ENCODE data around the gene THAP10. TPM values are rescaled to one million over a fixed set of nuclear protein-coding genes. Genes with fewer than 3 reads are reported as not detected.

Gene THAP10
- polyA plus RNA-seq, 3 donors = 0.12 to 0.30 (median 0.15) TPM

DNA sequence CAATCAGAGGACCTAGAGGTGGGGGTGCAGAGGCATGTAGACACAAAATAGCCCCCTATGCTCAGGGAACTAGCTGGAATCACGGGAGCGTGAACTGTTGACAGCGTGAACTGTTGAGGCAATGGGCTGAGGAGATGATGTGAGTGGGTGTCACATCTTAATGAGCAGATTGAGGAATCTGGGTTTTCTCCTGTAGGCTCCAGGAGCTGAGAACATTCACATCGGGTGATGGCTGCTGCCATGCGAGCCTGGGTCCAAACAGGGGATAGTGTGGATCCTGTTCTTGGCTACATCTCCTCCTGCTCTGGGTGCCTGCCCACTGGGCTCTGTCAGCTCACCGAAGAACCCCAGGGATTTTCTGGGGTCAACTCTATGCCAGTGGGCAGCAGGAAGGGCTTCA is 40.3 kb downstream of the THAP10 start:
- Histone ChIP-seq H3K4me2 (replicated peaks; ENCODE audit: extremely low read depth, low read length, poor library complexity, severe bottlenecking) (no peak overlapping the region), H3K27ac (ENCODE audit: low read depth in 1 of 2, low read length in 2 of 2) (no peak overlapping the region), H3K27me3 (ENCODE audit: control insufficient read depth in 2 of 2, insufficient read depth in 2 of 2, low read length in 2 of 2) (peaks cover 58 to 69% of the 10 kb centered on the region in 2 donors), H3K4me1 (ENCODE audit: control insufficient read depth in 1 of 2, insufficient read depth in 2 of 2, low read length in 2 of 2) (peaks cover 5 to 7% of the 10 kb centered on the region in 2 donors), H2AFZ (ENCODE audit: insufficient read depth, low read depth, low read length, poor library complexity, severe bottlenecking) (no peak overlapping the region), H4K20me1 (ENCODE audit: insufficient read depth, low read length) (no peaks in the 10 kb centered on the region), H3K9me3 (replicated peaks in 1 of 2; ENCODE audit: control insufficient read depth in 1 of 2, insufficient read depth in 1 of 2, low read length in 2 of 2) (peaks cover 0 to 11% of the 10 kb centered on the region in 2 donors), H3K4me3 (replicated peaks in 1 of 3; ENCODE audit: low read depth in 2 of 3, low read length in 3 of 3) (no peak overlapping the region), H3K9ac (ENCODE audit: insufficient read depth, low read length, poor library complexity, severe bottlenecking) (no peak overlapping the region), H3K36me3 (replicated peaks in 1 of 2; ENCODE audit: control insufficient read depth in 1 of 2, insufficient read depth in 2 of 2, low read length in 2 of 2) (no peaks in the 10 kb centered on the region), H3K79me2 (ENCODE audit: insufficient read depth, low read length) (no peaks in the 10 kb centered on the region)
- DNase-seq = no peak
- Mint-ChIP-seq H3K27me3 (ENCODE audit: low read depth in 3 of 3) (peaks cover 48 to 75% (median 67%) of the 10 kb centered on the region in 3 donors), H3K27ac (no peak overlapping the region), H3K9me3 (peaks cover 0 to 10% (median 2%) of the 10 kb centered on the region in 7 donors), H3K4me3 (peak overlapping the region in 1 of 2 donors; percentile 71), H3K36me3 (peaks cover 4 to 6% of the 10 kb centered on the region in 2 donors), H3K4me1 (peaks cover 4% of the 10 kb centered on the region)
- WGBS (ENCODE audit: insufficient coverage) = 93% methylated on average over 6 of the region's 6 CpGs
- TF ChIP-seq, protein P1, sequence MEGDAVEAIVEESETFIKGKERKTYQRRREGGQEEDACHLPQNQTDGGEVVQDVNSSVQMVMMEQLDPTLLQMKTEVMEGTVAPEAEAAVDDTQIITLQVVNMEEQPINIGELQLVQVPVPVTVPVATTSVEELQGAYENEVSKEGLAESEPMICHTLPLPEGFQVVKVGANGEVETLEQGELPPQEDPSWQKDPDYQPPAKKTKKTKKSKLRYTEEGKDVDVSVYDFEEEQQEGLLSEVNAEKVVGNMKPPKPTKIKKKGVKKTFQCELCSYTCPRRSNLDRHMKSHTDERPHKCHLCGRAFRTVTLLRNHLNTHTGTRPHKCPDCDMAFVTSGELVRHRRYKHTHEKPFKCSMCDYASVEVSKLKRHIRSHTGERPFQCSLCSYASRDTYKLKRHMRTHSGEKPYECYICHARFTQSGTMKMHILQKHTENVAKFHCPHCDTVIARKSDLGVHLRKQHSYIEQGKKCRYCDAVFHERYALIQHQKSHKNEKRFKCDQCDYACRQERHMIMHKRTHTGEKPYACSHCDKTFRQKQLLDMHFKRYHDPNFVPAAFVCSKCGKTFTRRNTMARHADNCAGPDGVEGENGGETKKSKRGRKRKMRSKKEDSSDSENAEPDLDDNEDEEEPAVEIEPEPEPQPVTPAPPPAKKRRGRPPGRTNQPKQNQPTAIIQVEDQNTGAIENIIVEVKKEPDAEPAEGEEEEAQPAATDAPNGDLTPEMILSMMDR (IDR thresholded peaks at IDR 0.05) = no peak
- intact Hi-C loops (cut with micrococcal nuclease) = no loop called here

DNA sequence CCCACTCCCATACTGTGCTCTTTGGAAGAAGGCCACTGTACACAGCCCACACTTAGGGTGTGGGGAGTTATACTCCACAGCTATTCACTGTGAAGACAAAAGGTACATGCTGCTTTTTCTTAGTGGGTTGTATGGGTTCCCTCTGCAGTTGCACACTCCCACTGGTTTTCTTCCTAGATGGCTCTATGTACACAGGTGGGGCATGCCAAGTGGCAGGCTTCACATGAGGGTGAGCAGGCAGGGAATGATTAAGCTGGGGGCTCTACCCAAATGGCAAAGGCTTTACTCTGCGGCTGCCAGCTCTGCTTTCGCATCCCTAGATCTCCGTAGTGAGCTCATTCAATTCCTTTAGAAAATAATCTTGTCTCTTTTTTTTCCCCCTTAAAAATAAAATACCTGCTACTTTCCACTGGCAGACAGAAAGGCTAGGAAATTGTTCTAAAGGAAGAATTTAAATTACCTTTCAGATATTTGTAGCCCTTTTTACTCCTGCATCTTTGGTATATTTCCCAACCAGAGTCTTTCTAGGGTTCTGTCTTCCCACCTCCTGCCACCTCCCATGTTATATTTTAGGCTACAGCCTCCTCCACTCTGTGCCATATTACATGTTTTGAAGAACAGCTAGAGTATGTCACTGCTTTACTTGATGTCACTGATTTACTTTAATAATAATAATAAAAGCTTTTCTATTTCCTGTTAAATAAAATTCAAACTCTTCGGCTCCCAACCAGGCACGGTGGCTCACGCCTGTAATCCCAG is 46.5 kb downstream of the THAP10 start:
- Histone ChIP-seq H3K4me1 (ENCODE audit: control insufficient read depth in 1 of 2, insufficient read depth in 2 of 2, low read length in 2 of 2) (no peaks in the 10 kb centered on the region), H3K79me2 (ENCODE audit: insufficient read depth, low read length) (no peaks in the 10 kb centered on the region), H3K4me2 (replicated peaks; ENCODE audit: extremely low read depth, low read length, poor library complexity, severe bottlenecking) (no peak overlapping the region), H3K27ac (ENCODE audit: low read depth in 1 of 2, low read length in 2 of 2) (no peak overlapping the region), H3K36me3 (replicated peaks in 1 of 2; ENCODE audit: control insufficient read depth in 1 of 2, insufficient read depth in 2 of 2, low read length in 2 of 2) (no peaks in the 10 kb centered on the region), H3K27me3 (ENCODE audit: control insufficient read depth in 2 of 2, insufficient read depth in 2 of 2, low read length in 2 of 2) (peaks cover 18 to 24% of the 10 kb centered on the region in 2 donors), H2AFZ (ENCODE audit: insufficient read depth, low read depth, low read length, poor library complexity, severe bottlenecking) (no peak overlapping the region), H4K20me1 (ENCODE audit: insufficient read depth, low read length) (no peaks in the 10 kb centered on the region), H3K9ac (ENCODE audit: insufficient read depth, low read length, poor library complexity, severe bottlenecking) (no peak overlapping the region), H3K4me3 (replicated peaks in 1 of 3; ENCODE audit: low read depth in 2 of 3, low read length in 3 of 3) (no peak overlapping the region), H3K9me3 (replicated peaks in 1 of 2; ENCODE audit: control insufficient read depth in 1 of 2, insufficient read depth in 1 of 2, low read length in 2 of 2) (no peaks in the 10 kb centered on the region)
- H3K27me3 Mint-ChIP-seq (ENCODE audit: low read depth in 3 of 3) = peaks cover 13 to 42% (median 32%) of the 10 kb centered on the region in 3 donors
- peaks cover 0 to 2% (median 0%) of the 10 kb centered on the region in 7 donors for H3K9me3 Mint-ChIP-seq
- no peaks in the 10 kb centered on the region for H3K4me1 Mint-ChIP-seq
- H3K4me3 Mint-ChIP-seq = no peak overlapping the region
- TF ChIP-seq, protein P1 (IDR thresholded peaks at IDR 0.05) = no peak
- intact Hi-C loops (cut with micrococcal nuclease) = no loop called here
- WGBS (ENCODE audit: insufficient coverage) = 100% methylated on average over 3 of the region's 6 CpGs
- DNase-seq = no peak
- H3K27ac Mint-ChIP-seq = no peak overlapping the region
- no peaks in the 10 kb centered on the region for H3K36me3 Mint-ChIP-seq
